IMR-90 (cell line): ENCODE results near the gene SYTL1. TPM values are rescaled to one million over a fixed set of nuclear protein-coding genes. Genes with fewer than 3 reads are reported as not detected.

Experiments
- ATAC-seq: fragments of 200-7000 bp; cut with Tn5 transposase; 2 replicates; pipeline ENCODE4 v1.9.1; 2020; ENCODE audit warnings: low read depth, mild to moderate bottlenecking, moderate library complexity
- BruUV-seq: library from RNA; stranded (reverse); fragments of 400-500 nt; replicated peaks from 2 replicates; lab custom pipeline; 2021; lab: Mats Ljungman, UMichigan
- CTCF ChIA-PET: fragments of 300-600 bp; formaldehyde crosslinking; extraction: SDS; loops from one replicate; lab custom pipeline; 2021; ENCODE audit warnings: antibody characterized with exemption; lab: Yijun Ruan, JAX
- POLR2A ChIA-PET: fragments of 300-600 bp; sonication (Branson Sonifier 250); formaldehyde crosslinking; loops from one replicate; lab custom pipeline; 2022; ENCODE audit warnings: antibody characterized with exemption; ENCODE audit not compliant: unreplicated experiment; lab: Charles Lee
- DNase-seq: peaks from one replicate; pipeline ENCODE4 v3.0.0; 2013
- H2AFZ ChIP-seq: replicated peaks from 2 replicates; pipeline ENCODE3; 2013; ENCODE audit warnings: low read length, mild to moderate bottlenecking; ENCODE audit not compliant: poor library complexity
- H2AK5ac ChIP-seq: 2 replicates; pipeline ENCODE4 v1.6.1; 2013; ENCODE audit warnings: low read depth, low read length, inconsistent platforms
- H2AK9ac ChIP-seq: replicated peaks from 2 replicates; pipeline ENCODE3; 2013; ENCODE audit warnings: mild to moderate bottlenecking, low read depth, low read length, moderate library complexity; ENCODE audit not compliant: poor library complexity
- H2BK120ac ChIP-seq: 2 replicates; pipeline ENCODE4 v1.6.1; 2013; ENCODE audit warnings: low read depth, low read length, inconsistent platforms
- H2BK15ac ChIP-seq: 3 replicates; pipeline ENCODE4 v1.6.1; 2013; ENCODE audit warnings: low read depth, low read length, inconsistent platforms
- H2BK20ac ChIP-seq: 2 replicates; pipeline ENCODE4 v1.6.1; 2013; ENCODE audit warnings: low read depth, mild to moderate bottlenecking, inconsistent platforms, low read length, moderate library complexity
- H2BK5ac ChIP-seq: 2 replicates; pipeline ENCODE4 v1.6.1; 2013; ENCODE audit warnings: mild to moderate bottlenecking, low read depth, low read length, inconsistent platforms; ENCODE audit not compliant: poor library complexity, severe bottlenecking
- H3K14ac ChIP-seq: replicated peaks from 2 replicates; pipeline ENCODE4 v1.6.1; 2013; ENCODE audit warnings: low read depth, low read length, inconsistent platforms
- H3K18ac ChIP-seq: 2 replicates; pipeline ENCODE4 v1.6.1; 2013; ENCODE audit warnings: low read depth, low read length, control low read depth
- H3K23ac ChIP-seq: 2 replicates; pipeline ENCODE4 v1.6.1; 2013; ENCODE audit warnings: low read depth, low read length, inconsistent platforms
- H3K27ac ChIP-seq: 2 replicates; pipeline ENCODE4 v1.5.1; 2013; ENCODE audit warnings: mild to moderate bottlenecking, control low read depth, low read length; ENCODE audit not compliant: insufficient read depth
- H3K27me3 ChIP-seq: 2 replicates; pipeline ENCODE4 v1.6.1; 2013; ENCODE audit warnings: low read length; ENCODE audit not compliant: control insufficient read depth, insufficient read depth
- H3K36me3 ChIP-seq: 2 replicates; pipeline ENCODE4 v1.6.1; 2013; ENCODE audit warnings: low read length, mixed read lengths; ENCODE audit not compliant: control insufficient read depth, insufficient read depth
- H3K4ac ChIP-seq: 2 replicates; pipeline ENCODE4 v1.6.1; 2013; ENCODE audit warnings: low read depth, low read length, inconsistent platforms
- H3K4me1 ChIP-seq: 2 replicates; pipeline ENCODE4 v1.6.1; 2013; ENCODE audit warnings: low read length, mixed read lengths; ENCODE audit not compliant: control insufficient read depth, insufficient read depth
- H3K4me2 ChIP-seq: 2 replicates; pipeline ENCODE4 v1.6.1; 2013; ENCODE audit warnings: low read depth, mild to moderate bottlenecking, control low read depth, low read length, moderate library complexity
- H3K4me3 ChIP-seq: 2 replicates; pipeline ENCODE4 v1.5.1; 2013; ENCODE audit warnings: low read depth, mild to moderate bottlenecking, control low read depth, low read length, moderate library complexity; ENCODE audit not compliant: insufficient read depth
- H3K56ac ChIP-seq: 2 replicates; pipeline ENCODE4 v1.6.1; 2013; ENCODE audit warnings: low read length, inconsistent platforms; ENCODE audit not compliant: insufficient read depth; ENCODE audit errors: extremely low read depth
- H3K79me1 ChIP-seq, 2 experiments: 2 replicates each; pipeline ENCODE4 v1.6.1; 2013; ENCODE audit warnings: low read length in 2 of 2, inconsistent platforms in 1 of 2, low read depth in 1 of 2
- H3K9ac ChIP-seq: 2 replicates; pipeline ENCODE4 v1.6.1; 2013; ENCODE audit warnings: low read depth, low read length, control low read depth
- H3K9me1 ChIP-seq: 2 replicates; pipeline ENCODE4 v1.6.1; 2013; ENCODE audit warnings: low read length, inconsistent platforms; ENCODE audit not compliant: insufficient read depth
- H3K9me3 ChIP-seq: 2 replicates; pipeline ENCODE4 v1.6.1; 2013; ENCODE audit warnings: low read length; ENCODE audit not compliant: control insufficient read depth, insufficient read depth
- H4K20me1 ChIP-seq: 2 replicates; pipeline ENCODE4 v1.6.1; 2013; ENCODE audit warnings: low read length, inconsistent platforms; ENCODE audit not compliant: insufficient read depth
- H4K5ac ChIP-seq: 2 replicates; pipeline ENCODE4 v1.6.1; 2013; ENCODE audit warnings: mild to moderate bottlenecking, low read depth, low read length, control low read depth
- H4K8ac ChIP-seq, 2 experiments: 2 replicates each; pipeline ENCODE4 v1.6.1; 2013; ENCODE audit warnings: low read depth in 2 of 2, low read length in 2 of 2, control low read depth in 1 of 2, inconsistent platforms in 1 of 2
- H4K91ac ChIP-seq: 2 replicates; pipeline ENCODE4 v1.6.1; 2013; ENCODE audit warnings: low read depth, low read length, inconsistent platforms; ENCODE audit not compliant: insufficient read depth
- BHLHE40 ChIP-seq: fragments of 150-350 bp; IDR thresholded peaks from 2 replicates; pipeline ENCODE4 v1.6.1; 2016; ENCODE audit warnings: mild to moderate bottlenecking, low read depth, low read length
- CEBPB ChIP-seq: IDR thresholded peaks from 2 replicates; pipeline ENCODE4 v1.6.1; 2012; ENCODE audit warnings: low read depth, low read length, improper control_type of control experiment
- CHD1 ChIP-seq: IDR thresholded peaks from 2 replicates; pipeline ENCODE4 v1.6.1; 2012; ENCODE audit warnings: low read depth, low read length, improper control_type of control experiment
- FOS ChIP-seq: fragments of 150-350 bp; IDR thresholded peaks from 2 replicates; pipeline ENCODE4 v1.6.1; 2016; ENCODE audit warnings: low read depth, low read length
- MAFK ChIP-seq: IDR thresholded peaks from 2 replicates; pipeline ENCODE4 v1.6.1; 2012; ENCODE audit warnings: low read depth, low read length, improper control_type of control experiment
- MAZ ChIP-seq: IDR thresholded peaks from 2 replicates; pipeline ENCODE4 v1.6.1; 2012; ENCODE audit warnings: low read depth, mild to moderate bottlenecking, low read length, improper control_type of control experiment, moderate library complexity, borderline replicate concordance
- MXI1 ChIP-seq: IDR thresholded peaks from 2 replicates; pipeline ENCODE4 v1.6.1; 2012; ENCODE audit warnings: low read depth, mild to moderate bottlenecking, low read length, moderate library complexity, borderline replicate concordance
- NFE2L2 ChIP-seq: fragments of 150-350 bp; IDR thresholded peaks from 2 replicates; pipeline ENCODE4 v1.6.1; 2016; ENCODE audit warnings: low read depth, mild to moderate bottlenecking, low read length
- POLR2A ChIP-seq: IDR thresholded peaks from 2 replicates; pipeline ENCODE4 v1.6.1; 2012; ENCODE audit warnings: mild to moderate bottlenecking, low read depth, low read length
- RAD21 ChIP-seq: IDR thresholded peaks from 2 replicates; pipeline ENCODE4 v1.6.1; 2012; ENCODE audit warnings: low read length, improper control_type of control experiment
- RCOR1 ChIP-seq: IDR thresholded peaks from 2 replicates; pipeline ENCODE4 v1.6.1; 2012; ENCODE audit warnings: mild to moderate bottlenecking, low read length, improper control_type of control experiment; ENCODE audit not compliant: insufficient replicate concordance
- RFX5 ChIP-seq: IDR thresholded peaks from 2 replicates; pipeline ENCODE4 v1.8.0; 2012; ENCODE audit warnings: low read depth, mild to moderate bottlenecking, low read length, moderate library complexity
- SMC3 ChIP-seq: fragments of 150-350 bp; IDR thresholded peaks from 2 replicates; pipeline ENCODE4 v1.6.1; 2016; ENCODE audit warnings: low read depth, mild to moderate bottlenecking, antibody characterized with exemption, low read length, moderate library complexity
- WGBS, 2 experiments: methylation state at CpG; one replicate each; pipeline versions ENCODE4 v1.1.5 to v1.1.7; 2013; ENCODE audit warnings: missing lambda C conversion rate in 2 of 2; ENCODE audit not compliant: insufficient read length in 1 of 2; ENCODE audit errors: extremely low coverage in 2 of 2; 5-methylcytosine and 5-hydroxymethylcytosine counted together
- dilution Hi-C: fragments of 300-500 bp; cut with HindIII; formaldehyde crosslinking; loops from one replicate; pipeline ENCODE4 v1.14.3; 2018; ENCODE audit warnings: low sequenced_read_pairs; ENCODE audit not compliant: unreplicated experiment
- in situ Hi-C: fragments of 300-500 bp; cut with MboI; formaldehyde crosslinking; loops from 3 replicates; pipeline ENCODE4 v1.14.3; 2019; ENCODE audit warnings: low sequenced_read_pairs, inconsistent platforms, mixed read lengths
- intact Hi-C: fragments of 100-400 bp; cut with micrococcal nuclease; formaldehyde crosslinking; loops from 2 replicates; pipeline ENCODE4 v1.10.0; 2022
- polyA plus RNA-seq, 3 experiments: library from polyadenylated mRNA; depleted of rRNA; stranded (reverse); fragments of >200 nt; gene quantifications; 2 replicates each; pipeline ENCODE4 v1.2.3, GENCODE V29; 2012; ENCODE audit warnings: low replicate concordance in 1 of 3
- total RNA-seq: library from RNA; depleted of rRNA; stranded (reverse); fragments of >200 nt; gene quantifications from 2 replicates; pipeline ENCODE4 v1.2.3, GENCODE V29; 2012
- TF ChIP-seq, protein P1 (sequence below): fragments of 150-350 bp; IDR thresholded peaks from 2 replicates; pipeline ENCODE4 v1.6.1; 2017; ENCODE audit warnings: mild to moderate bottlenecking, antibody characterized with exemption, low read length, low read depth
- TF ChIP-seq, protein P2 (sequence below): fragments of 150-350 bp; IDR thresholded peaks from 2 replicates; pipeline ENCODE4 v1.6.1; 2016; ENCODE audit warnings: low read depth, mild to moderate bottlenecking, low read length, moderate library complexity, borderline replicate concordance
- TF ChIP-seq, protein P3 (sequence below): conservative IDR thresholded peaks from 2 replicates; pipeline ENCODE4 v1.5.1; 2012; ENCODE audit warnings: mild to moderate bottlenecking, low read depth, low read length, improper control_type of control experiment

The SYTL1 gene
- total and polyA plus RNA-seq, 2 of the 4 experiments (the other 2 are of a cell fraction): 0.18 to 1.0 TPM

DNA sequence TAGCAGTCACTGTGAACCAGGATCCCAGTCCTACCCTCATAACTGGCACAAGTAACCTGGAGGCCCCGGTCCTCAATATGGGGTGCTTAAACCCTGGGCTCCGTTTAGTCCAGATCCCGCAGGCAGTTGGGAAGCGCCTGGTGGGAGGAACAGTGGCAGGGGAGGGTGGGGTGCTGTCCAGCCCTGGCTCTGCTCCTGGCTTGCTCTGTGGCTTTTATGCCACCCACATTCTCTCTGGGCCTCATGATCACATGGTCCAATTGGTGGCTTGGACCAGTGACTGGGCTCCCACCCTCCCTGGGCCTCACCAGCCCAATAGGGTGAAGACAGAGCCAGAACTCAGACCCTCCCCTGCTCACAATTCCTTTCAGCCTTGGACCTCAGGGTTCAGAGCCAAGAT, 38.4 kb downstream of the SYTL1 start:
- no peak overlapping the region for H3K56ac ChIP-seq
- no peak overlapping the region for H4K5ac ChIP-seq
- no CpG with 5 or more reads among the region's 4 CpGs for WGBS, 2 experiments
- H3K4ac ChIP-seq: no peak overlapping the region
- no peak for ATAC-seq
- H2BK15ac ChIP-seq: no peak overlapping the region
- H3K14ac ChIP-seq: no peak overlapping the region
- no peak overlapping the region for H3K27ac ChIP-seq
- no peaks in the 10 kb centered on the region for H3K4me1 ChIP-seq
- dilution Hi-C loops: no loop called here
- in situ Hi-C loops: no loop called here
- TF ChIP-seq, protein P1, sequence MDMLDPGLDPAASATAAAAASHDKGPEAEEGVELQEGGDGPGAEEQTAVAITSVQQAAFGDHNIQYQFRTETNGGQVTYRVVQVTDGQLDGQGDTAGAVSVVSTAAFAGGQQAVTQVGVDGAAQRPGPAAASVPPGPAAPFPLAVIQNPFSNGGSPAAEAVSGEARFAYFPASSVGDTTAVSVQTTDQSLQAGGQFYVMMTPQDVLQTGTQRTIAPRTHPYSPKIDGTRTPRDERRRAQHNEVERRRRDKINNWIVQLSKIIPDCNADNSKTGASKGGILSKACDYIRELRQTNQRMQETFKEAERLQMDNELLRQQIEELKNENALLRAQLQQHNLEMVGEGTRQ: no peak
- TF ChIP-seq RFX5 (no peak), NFE2L2 (no peak), POLR2A (no peak), MAFK (no peak), FOS (no peak), CHD1 (no peak), RAD21 (no peak), CEBPB (no peak), MXI1 (no peak), BHLHE40 (no peak), SMC3 (no peak), MAZ (no peak), RCOR1 (no peak)
- TF ChIP-seq, protein P2, sequence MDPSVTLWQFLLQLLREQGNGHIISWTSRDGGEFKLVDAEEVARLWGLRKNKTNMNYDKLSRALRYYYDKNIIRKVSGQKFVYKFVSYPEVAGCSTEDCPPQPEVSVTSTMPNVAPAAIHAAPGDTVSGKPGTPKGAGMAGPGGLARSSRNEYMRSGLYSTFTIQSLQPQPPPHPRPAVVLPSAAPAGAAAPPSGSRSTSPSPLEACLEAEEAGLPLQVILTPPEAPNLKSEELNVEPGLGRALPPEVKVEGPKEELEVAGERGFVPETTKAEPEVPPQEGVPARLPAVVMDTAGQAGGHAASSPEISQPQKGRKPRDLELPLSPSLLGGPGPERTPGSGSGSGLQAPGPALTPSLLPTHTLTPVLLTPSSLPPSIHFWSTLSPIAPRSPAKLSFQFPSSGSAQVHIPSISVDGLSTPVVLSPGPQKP: no peak
- TF ChIP-seq, protein P3, sequence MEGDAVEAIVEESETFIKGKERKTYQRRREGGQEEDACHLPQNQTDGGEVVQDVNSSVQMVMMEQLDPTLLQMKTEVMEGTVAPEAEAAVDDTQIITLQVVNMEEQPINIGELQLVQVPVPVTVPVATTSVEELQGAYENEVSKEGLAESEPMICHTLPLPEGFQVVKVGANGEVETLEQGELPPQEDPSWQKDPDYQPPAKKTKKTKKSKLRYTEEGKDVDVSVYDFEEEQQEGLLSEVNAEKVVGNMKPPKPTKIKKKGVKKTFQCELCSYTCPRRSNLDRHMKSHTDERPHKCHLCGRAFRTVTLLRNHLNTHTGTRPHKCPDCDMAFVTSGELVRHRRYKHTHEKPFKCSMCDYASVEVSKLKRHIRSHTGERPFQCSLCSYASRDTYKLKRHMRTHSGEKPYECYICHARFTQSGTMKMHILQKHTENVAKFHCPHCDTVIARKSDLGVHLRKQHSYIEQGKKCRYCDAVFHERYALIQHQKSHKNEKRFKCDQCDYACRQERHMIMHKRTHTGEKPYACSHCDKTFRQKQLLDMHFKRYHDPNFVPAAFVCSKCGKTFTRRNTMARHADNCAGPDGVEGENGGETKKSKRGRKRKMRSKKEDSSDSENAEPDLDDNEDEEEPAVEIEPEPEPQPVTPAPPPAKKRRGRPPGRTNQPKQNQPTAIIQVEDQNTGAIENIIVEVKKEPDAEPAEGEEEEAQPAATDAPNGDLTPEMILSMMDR: no peak
- CTCF ChIA-PET: no interaction called here
- no peak overlapping the region for H2BK120ac ChIP-seq
- intact Hi-C loops: no loop called here
- H3K9ac ChIP-seq: no peak overlapping the region
- no peak overlapping the region for H3K4me2 ChIP-seq
- H2BK5ac ChIP-seq: no peak overlapping the region
- H3K9me1 ChIP-seq: no peaks in the 10 kb centered on the region
- H3K23ac ChIP-seq: no peak overlapping the region
- no peak overlapping the region for H4K8ac ChIP-seq
- no peak overlapping the region for H2AK5ac ChIP-seq
- no peak overlapping the region for H2AK9ac ChIP-seq
- no TSS peak for BruUV-seq
- H3K79me1 ChIP-seq: no peaks in the 10 kb centered on the region
- no peak overlapping the region for H2AFZ ChIP-seq
- no peak overlapping the region for H3K4me3 ChIP-seq
- POLR2A ChIA-PET: no interaction called here
- H3K18ac ChIP-seq: no peak overlapping the region
- H3K27me3 ChIP-seq: peaks cover 34% of the 10 kb centered on the region
- no peaks in the 10 kb centered on the region; the same call in 1 of the 2 replicates for H4K20me1 ChIP-seq
- H2BK20ac ChIP-seq: no peak overlapping the region
- DNase-seq: no peak
- H3K9me3 ChIP-seq: no peaks in the 10 kb centered on the region
- H3K36me3 ChIP-seq: no peaks in the 10 kb centered on the region
- no peak overlapping the region for H4K91ac ChIP-seq
